Effector memory CD8-positive, alpha-beta T cell (primary cell): ENCODE results near the gene TRAPPC2L.
A peak's percentile ranks its signal among the peaks of the same experiment; 100 is the strongest.

ENCODE experiments used
- ATAC-seq: fragments of 150-1000 bp; cut with Tn5 transposase; replicated peaks from 2 replicates; pipeline ENCODE4 v1.10.0; 2021; ENCODE audit warnings: mild to moderate bottlenecking, moderate library complexity
- DNase-seq, 3 experiments: peaks; one replicate each; pipeline ENCODE4 v3.0.0; 2021
- H3K27ac Mint-ChIP-seq, 2 donors: one replicate each; pipeline ENCODE4 v1.8.0; 2022; ENCODE audit warnings: mild to moderate bottlenecking in 2 of 2, mixed read lengths in 2 of 2, moderate library complexity in 2 of 2
- H3K27me3 Mint-ChIP-seq, 2 donors: one replicate each; pipeline ENCODE4 v1.8.0; 2022; ENCODE audit warnings: mixed read lengths in 2 of 2
- H3K36me3 Mint-ChIP-seq: one replicate; pipeline ENCODE4 v1.8.0; 2022; ENCODE audit warnings: mild to moderate bottlenecking, moderate library complexity, mixed read lengths; ENCODE audit not compliant: insufficient read depth
- H3K4me1 Mint-ChIP-seq, 2 donors: one replicate each; pipeline ENCODE4 v1.8.0; 2022; ENCODE audit warnings: low read depth in 2 of 2, mixed read lengths in 2 of 2
- H3K4me3 Mint-ChIP-seq, 2 donors: one replicate each; pipeline ENCODE4 v1.8.0; 2022; ENCODE audit warnings: mild to moderate bottlenecking in 2 of 2, mixed read lengths in 2 of 2, moderate library complexity in 2 of 2
- H3K9me3 Mint-ChIP-seq, 2 donors: one replicate each; pipeline ENCODE4 v1.8.0; 2022; ENCODE audit warnings: mixed read lengths in 2 of 2

Gene TRAPPC2L

GRCh38 chr16:88874938-88875599, 18.1 kb downstream of the TRAPPC2L start:
- H3K27ac Mint-ChIP-seq: no peak overlapping the region
- no peak for DNase-seq
- H3K4me1 Mint-ChIP-seq: peaks cover 0 to 5% of the 10 kb centered on the region in 2 donors
- peaks cover 16 to 35% of the 10 kb centered on the region in 2 donors for H3K27me3 Mint-ChIP-seq
- no peak overlapping the region for H3K4me3 Mint-ChIP-seq
- no peak for ATAC-seq
- no peaks in the 10 kb centered on the region for H3K9me3 Mint-ChIP-seq
- peaks cover 8% of the 10 kb centered on the region for H3K36me3 Mint-ChIP-seq

GRCh38 chr16:88875703-88876234, 18.8 kb downstream of the TRAPPC2L start:
- H3K4me1 Mint-ChIP-seq: peaks cover 0 to 5% of the 10 kb centered on the region in 2 donors
- no peak overlapping the region for H3K4me3 Mint-ChIP-seq
- H3K27ac Mint-ChIP-seq: no peak overlapping the region
- H3K27me3 Mint-ChIP-seq: peaks cover 13 to 34% of the 10 kb centered on the region in 2 donors
- DNase-seq: no peak
- H3K36me3 Mint-ChIP-seq: peaks cover 8% of the 10 kb centered on the region
- no peaks in the 10 kb centered on the region for H3K9me3 Mint-ChIP-seq
- ATAC-seq: no peak

GRCh38 chr16:88876942-88877526, 20.1 kb downstream of the TRAPPC2L start:
- no peak overlapping the region for H3K27ac Mint-ChIP-seq
- no peaks in the 10 kb centered on the region for H3K9me3 Mint-ChIP-seq
- DNase-seq (no peak), ATAC-seq (no peak)
- peaks cover 6 to 21% of the 10 kb centered on the region in 2 donors for H3K27me3 Mint-ChIP-seq
- peaks cover 8% of the 10 kb centered on the region for H3K36me3 Mint-ChIP-seq
- H3K4me3 Mint-ChIP-seq: no peak overlapping the region
- H3K4me1 Mint-ChIP-seq: peaks cover under 1% of the 10 kb centered on the region in 2 donors

- H3K27ac Mint-ChIP-seq: no peak overlapping the region
- H3K4me3 Mint-ChIP-seq: no peak overlapping the region
- peaks cover 8% of the 10 kb centered on the region for H3K36me3 Mint-ChIP-seq
These were observed 20.8 kb downstream of the TRAPPC2L start for GRCh38 chr16:88877564-88878289.

GRCh38 chr16:88878356-88878755, 21.4 kb downstream of the TRAPPC2L start:
- no peak overlapping the region for H3K27ac Mint-ChIP-seq
- H3K4me1 Mint-ChIP-seq: peaks cover 6% of the 10 kb centered on the region in 2 donors
- H3K9me3 Mint-ChIP-seq: no peaks in the 10 kb centered on the region
- no peak for DNase-seq
- H3K27me3 Mint-ChIP-seq: peaks cover 6 to 20% of the 10 kb centered on the region in 2 donors
- H3K36me3 Mint-ChIP-seq: peaks cover 8% of the 10 kb centered on the region
- H3K4me3 Mint-ChIP-seq: no peak overlapping the region
- no peak for ATAC-seq

More at GRCh38 chr16:88877564-88878289, 20.8 kb downstream of the TRAPPC2L start:
- H3K27me3 Mint-ChIP-seq: peaks cover 6 to 20% of the 10 kb centered on the region in 2 donors
- H3K4me1 Mint-ChIP-seq: peaks cover 6% of the 10 kb centered on the region in 2 donors
- DNase-seq: no peak
- no peaks in the 10 kb centered on the region for H3K9me3 Mint-ChIP-seq
- no peak for ATAC-seq

- Mint-ChIP-seq H3K9me3 (no peaks in the 10 kb centered on the region), H3K4me3 (no peak overlapping the region)
- no peak for ATAC-seq
These were observed 22.2 kb downstream of the TRAPPC2L start for GRCh38 chr16:88878967-88879787.

GRCh38 chr16:88879788-88880055, 22.8 kb downstream of the TRAPPC2L start:
- Mint-ChIP-seq H3K9me3 (no peaks in the 10 kb centered on the region), H3K27me3 (peaks cover 6 to 20% of the 10 kb centered on the region in 2 donors), H3K4me3 (no peak overlapping the region), H3K36me3 (peaks cover 8% of the 10 kb centered on the region), H3K4me1 (peaks cover 6% of the 10 kb centered on the region in 2 donors), H3K27ac (no peak overlapping the region)
- ATAC-seq: no peak
- no peak for DNase-seq

More at GRCh38 chr16:88878967-88879787, 22.2 kb downstream of the TRAPPC2L start:
- Mint-ChIP-seq H3K27me3 (peaks cover 6 to 20% of the 10 kb centered on the region in 2 donors), H3K27ac (no peak overlapping the region), H3K4me1 (peaks cover 6% of the 10 kb centered on the region in 2 donors), H3K36me3 (peaks cover 8% of the 10 kb centered on the region)
- DNase-seq: no peak

- Mint-ChIP-seq H3K4me3 (no peak overlapping the region), H3K36me3 (peaks cover 7% of the 10 kb centered on the region), H3K27ac (no peak overlapping the region), H3K27me3 (peaks cover 6 to 20% of the 10 kb centered on the region in 2 donors), H3K4me1 (peaks cover 6% of the 10 kb centered on the region in 2 donors), H3K9me3 (no peaks in the 10 kb centered on the region)
- DNase-seq (no peak), ATAC-seq (no peak)
These were observed 23.5 kb downstream of the TRAPPC2L start for GRCh38 chr16:88880226-88881006.

GRCh38 chr16:88881007-88881615, 24.2 kb downstream of the TRAPPC2L start:
- no peak overlapping the region for H3K27ac Mint-ChIP-seq
- H3K4me3 Mint-ChIP-seq: no peak overlapping the region
- no peaks in the 10 kb centered on the region for H3K9me3 Mint-ChIP-seq
- DNase-seq (no peak), ATAC-seq (no peak)
- peaks cover 0 to 20% of the 10 kb centered on the region in 2 donors for H3K27me3 Mint-ChIP-seq
- H3K36me3 Mint-ChIP-seq: peaks cover 4% of the 10 kb centered on the region
- H3K4me1 Mint-ChIP-seq: peaks cover 6% of the 10 kb centered on the region in 2 donors

GRCh38 chr16:88881675-88882357, 24.9 kb downstream of the TRAPPC2L start:
- H3K27me3 Mint-ChIP-seq: peaks cover 0 to 20% of the 10 kb centered on the region in 2 donors
- H3K36me3 Mint-ChIP-seq: no peaks in the 10 kb centered on the region
- ATAC-seq (no peak), DNase-seq (no peak)
- H3K4me3 Mint-ChIP-seq: no peak overlapping the region
- no peaks in the 10 kb centered on the region for H3K9me3 Mint-ChIP-seq
- H3K4me1 Mint-ChIP-seq: peaks cover 6% of the 10 kb centered on the region in 2 donors
- H3K27ac Mint-ChIP-seq: peak overlapping the region in 1 of 2 donors; percentile 76

GRCh38 chr16:88882358-88883030, 25.6 kb downstream of the TRAPPC2L start:
- no peaks in the 10 kb centered on the region for H3K36me3 Mint-ChIP-seq
- no peaks in the 10 kb centered on the region for H3K9me3 Mint-ChIP-seq
- no peak for ATAC-seq
- DNase-seq: no peak
- peaks cover 0 to 20% of the 10 kb centered on the region in 2 donors for H3K27me3 Mint-ChIP-seq
- H3K4me1 Mint-ChIP-seq: peaks cover 6% of the 10 kb centered on the region in 2 donors
- no peak overlapping the region for H3K4me3 Mint-ChIP-seq
- H3K27ac Mint-ChIP-seq: peak overlapping the region in 1 of 2 donors; percentile 76
